Measurements from ENCODE around the gene PTPRN2. TPM values are rescaled to one million over a fixed set of nuclear protein-coding genes. Genes with fewer than 3 reads are reported as not detected.

PTPRN2 gene
- total and polyA plus RNA-seq, 9 of the 15 experiments (the other 6 are each of a cell fraction or from before 2014, with no cell fraction given) = not detected

DNA sequence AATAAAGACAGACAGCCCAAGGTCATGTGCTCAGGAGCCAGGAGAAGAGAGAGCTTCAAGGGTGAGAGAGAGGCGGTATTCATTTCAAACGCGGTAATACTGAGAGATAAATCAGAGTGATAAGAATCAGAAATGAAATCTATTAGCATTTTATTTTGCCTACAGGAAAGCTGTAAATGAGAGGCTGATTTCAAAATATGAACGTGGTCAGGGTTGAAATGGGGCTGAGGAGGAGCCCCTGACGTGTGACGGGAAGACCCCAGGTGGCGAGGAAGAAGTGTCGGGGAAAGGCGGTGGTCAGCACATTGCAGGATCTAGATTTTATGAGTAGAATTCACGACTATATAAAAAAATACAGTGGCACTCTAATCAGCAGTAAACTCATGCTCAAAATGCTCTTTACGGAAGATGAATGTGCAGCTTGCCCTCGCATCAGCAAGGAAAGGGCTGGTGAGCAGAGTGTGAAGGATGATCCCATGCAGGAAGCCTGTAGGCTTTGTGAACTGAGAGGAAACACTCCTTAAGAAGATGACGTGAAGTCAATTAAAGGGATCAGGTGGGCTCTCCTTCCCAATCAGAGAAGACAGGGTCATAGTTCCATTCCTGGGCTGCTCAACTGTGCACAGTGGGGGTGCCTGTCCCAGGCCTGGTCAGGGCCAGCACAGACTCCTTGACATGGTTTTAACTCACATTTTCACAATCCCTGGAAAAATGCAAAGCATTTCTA lies 360.2 kb downstream of the PTPRN2 start:
- no peak overlapping the region for H3K27ac ChIP-seq (ENCODE audit: extremely low read depth, low read depth, low read length)
- no peak overlapping the region for H2AFZ ChIP-seq (ENCODE audit: low read depth, low read length)
- no peaks in the 10 kb centered on the region for H4K20me1 ChIP-seq (replicated peaks; ENCODE audit: control insufficient read depth, insufficient read depth, low read length)
- H3K4me1 ChIP-seq (replicated peaks in 1 of 2; ENCODE audit: control insufficient read depth in 2 of 2, insufficient read depth in 2 of 2, low read length in 2 of 2) = no peaks in the 10 kb centered on the region
- TF ChIP-seq SPI1 (IDR thresholded peaks at IDR 0.05; ENCODE audit: borderline replicate concordance, low read depth, low read length) (no peak), XRCC3 (IDR thresholded peaks at IDR 0.05) (no peak), POLR3A (IDR thresholded peaks at IDR 0.05; ENCODE audit: borderline replicate concordance, extremely low read depth, insufficient read depth, insufficient read length) (no peak), NFXL1 (CRISPR knock-in tag; IDR thresholded peaks at IDR 0.05) (no peak)
- TF ChIP-seq, protein P1, sequence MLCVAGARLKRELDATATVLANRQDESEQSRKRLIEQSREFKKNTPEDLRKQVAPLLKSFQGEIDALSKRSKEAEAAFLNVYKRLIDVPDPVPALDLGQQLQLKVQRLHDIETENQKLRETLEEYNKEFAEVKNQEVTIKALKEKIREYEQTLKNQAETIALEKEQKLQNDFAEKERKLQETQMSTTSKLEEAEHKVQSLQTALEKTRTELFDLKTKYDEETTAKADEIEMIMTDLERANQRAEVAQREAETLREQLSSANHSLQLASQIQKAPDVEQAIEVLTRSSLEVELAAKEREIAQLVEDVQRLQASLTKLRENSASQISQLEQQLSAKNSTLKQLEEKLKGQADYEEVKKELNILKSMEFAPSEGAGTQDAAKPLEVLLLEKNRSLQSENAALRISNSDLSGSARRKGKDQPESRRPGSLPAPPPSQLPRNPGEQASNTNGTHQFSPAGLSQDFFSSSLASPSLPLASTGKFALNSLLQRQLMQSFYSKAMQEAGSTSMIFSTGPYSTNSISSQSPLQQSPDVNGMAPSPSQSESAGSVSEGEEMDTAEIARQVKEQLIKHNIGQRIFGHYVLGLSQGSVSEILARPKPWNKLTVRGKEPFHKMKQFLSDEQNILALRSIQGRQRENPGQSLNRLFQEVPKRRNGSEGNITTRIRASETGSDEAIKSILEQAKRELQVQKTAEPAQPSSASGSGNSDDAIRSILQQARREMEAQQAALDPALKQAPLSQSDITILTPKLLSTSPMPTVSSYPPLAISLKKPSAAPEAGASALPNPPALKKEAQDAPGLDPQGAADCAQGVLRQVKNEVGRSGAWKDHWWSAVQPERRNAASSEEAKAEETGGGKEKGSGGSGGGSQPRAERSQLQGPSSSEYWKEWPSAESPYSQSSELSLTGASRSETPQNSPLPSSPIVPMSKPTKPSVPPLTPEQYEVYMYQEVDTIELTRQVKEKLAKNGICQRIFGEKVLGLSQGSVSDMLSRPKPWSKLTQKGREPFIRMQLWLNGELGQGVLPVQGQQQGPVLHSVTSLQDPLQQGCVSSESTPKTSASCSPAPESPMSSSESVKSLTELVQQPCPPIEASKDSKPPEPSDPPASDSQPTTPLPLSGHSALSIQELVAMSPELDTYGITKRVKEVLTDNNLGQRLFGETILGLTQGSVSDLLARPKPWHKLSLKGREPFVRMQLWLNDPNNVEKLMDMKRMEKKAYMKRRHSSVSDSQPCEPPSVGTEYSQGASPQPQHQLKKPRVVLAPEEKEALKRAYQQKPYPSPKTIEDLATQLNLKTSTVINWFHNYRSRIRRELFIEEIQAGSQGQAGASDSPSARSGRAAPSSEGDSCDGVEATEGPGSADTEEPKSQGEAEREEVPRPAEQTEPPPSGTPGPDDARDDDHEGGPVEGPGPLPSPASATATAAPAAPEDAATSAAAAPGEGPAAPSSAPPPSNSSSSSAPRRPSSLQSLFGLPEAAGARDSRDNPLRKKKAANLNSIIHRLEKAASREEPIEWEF (CRISPR knock-in tag; IDR thresholded peaks at IDR 0.05) = no peak
- TF ChIP-seq, protein P2, sequence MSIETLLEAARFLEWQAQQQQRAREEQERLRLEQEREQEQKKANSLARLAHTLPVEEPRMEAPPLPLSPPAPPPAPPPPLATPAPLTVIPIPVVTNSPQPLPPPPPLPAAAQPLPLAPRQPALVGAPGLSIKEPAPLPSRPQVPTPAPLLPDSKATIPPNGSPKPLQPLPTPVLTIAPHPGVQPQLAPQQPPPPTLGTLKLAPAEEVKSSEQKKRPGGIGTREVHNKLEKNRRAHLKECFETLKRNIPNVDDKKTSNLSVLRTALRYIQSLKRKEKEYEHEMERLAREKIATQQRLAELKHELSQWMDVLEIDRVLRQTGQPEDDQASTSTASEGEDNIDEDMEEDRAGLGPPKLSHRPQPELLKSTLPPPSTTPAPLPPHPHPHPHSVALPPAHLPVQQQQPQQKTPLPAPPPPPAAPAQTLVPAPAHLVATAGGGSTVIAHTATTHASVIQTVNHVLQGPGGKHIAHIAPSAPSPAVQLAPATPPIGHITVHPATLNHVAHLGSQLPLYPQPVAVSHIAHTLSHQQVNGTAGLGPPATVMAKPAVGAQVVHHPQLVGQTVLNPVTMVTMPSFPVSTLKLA (conservative IDR thresholded peaks at IDR 0.05) = no peak
- no peak overlapping the region for H3K9ac ChIP-seq (ENCODE audit: insufficient read depth in 1 of 2, low read depth in 2 of 2, low read length in 2 of 2)
- ChIA-PET POLR2A (interaction anchor here (0.6 kb wide), 2 partner anchors 11 to 196 kb away, joined by 3 read pairs; no protein-coding TSS in a partner anchor), CTCF (ENCODE audit: low intra/inter-chr PET ratio) (no interaction called here)
- H3K27me3 ChIP-seq (ENCODE audit: control insufficient read depth in 2 of 2, insufficient read depth in 2 of 2, low read length in 2 of 2) = no peaks in the 10 kb centered on the region; a peak in 1 of 5 replicates
- no TSS peak for BruUV-seq (replicated peaks)
- no peak overlapping the region for H3K4me3 ChIP-seq
- ATAC-seq (no peak), DNase-seq (ENCODE audit: extremely low read depth in 1 of 4, low spot score in 3 of 4) (no peak), FAIRE-seq (no peak)
- H3K9me1 ChIP-seq (ENCODE audit: control insufficient read depth, insufficient read depth, low read length) = no peaks in the 10 kb centered on the region
- H3K79me2 ChIP-seq (ENCODE audit: control insufficient read depth, insufficient read depth, low read length) = no peaks in the 10 kb centered on the region
- intact Hi-C loops (cut with micrococcal nuclease) = no loop called here
- no peak overlapping the region for H3K4me2 ChIP-seq (ENCODE audit: insufficient read depth, low read length)
- H3K9me3 ChIP-seq (replicated peaks; ENCODE audit: control insufficient read depth, insufficient read depth, low read depth, low read length) = no peaks in the 10 kb centered on the region
- in situ Hi-C loops (cut with MboI) = no loop called here
- H3K36me3 ChIP-seq (ENCODE audit: control insufficient read depth, insufficient read depth, low read length) = no peaks in the 10 kb centered on the region
- 1% methylated on average over 13 of the region's 13 CpGs for WGBS (ENCODE audit: insufficient coverage, low coverage, missing lambda C conversion rate)
